HepG2 (cell line): Measurements from ENCODE around the gene ZNF282. TPM values are rescaled to one million over a fixed set of nuclear protein-coding genes. Genes with fewer than 3 reads are reported as not detected.

ENCODE experiments used
- ATAC-seq: fragments of 200-7000 bp; cut with Tn5 transposase; 3 replicates; pipeline ENCODE4 v1.9.1; 2020; ENCODE audit warnings: mild to moderate bottlenecking, moderate library complexity
- BruUV-seq: library from RNA; stranded (reverse); fragments of 400-500 nt; replicated peaks from 2 replicates; lab custom pipeline; 2021; lab: Mats Ljungman, UMichigan
- CTCF ChIA-PET: fragments of 300-600 bp; formaldehyde crosslinking; extraction: SDS; loops from one replicate; lab custom pipeline; 2021; ENCODE audit warnings: low total read pairs, inconsistent platforms, low intra/inter-chr PET ratio; lab: Yijun Ruan, JAX
- POLR2A ChIA-PET: fragments of 350-600 bp; sonication (Branson Sonifier 250); formaldehyde crosslinking; loops from one replicate; lab custom pipeline; 2020; ENCODE audit warnings: antibody characterized with exemption, inconsistent platforms; lab: Yijun Ruan, JAX
- DNase-seq: peaks from one replicate; pipeline ENCODE4 v3.0.0-alpha.2; 2015; ENCODE audit warnings: low spot score
- FAIRE-seq: peaks from 3 replicates; lab custom pipeline; 2011; peaks lifted over from hg19 to GRCh38; lab: Jason Lieb, UNC
- H2AFZ ChIP-seq: one replicate; pipeline ENCODE4 v1.6.1; 2011; ENCODE audit warnings: low read length, inconsistent platforms
- H3K27ac ChIP-seq: fragments of 300-600 bp; 3 replicates; pipeline ENCODE4 v1.8.0; 2011; ENCODE audit warnings: mixed run types, mild to moderate bottlenecking, mixed read lengths, low read length, inconsistent platforms; ENCODE audit not compliant: insufficient read depth; ENCODE audit errors: extremely low read length
- H3K27me3 ChIP-seq, 2 experiments: fragments of 200-600 bp in 1 of 2; 2 replicates in 1 of 2; 3 replicates in 1 of 2; pipeline versions ENCODE4 v1.6.0 to v1.8.0; 2011; ENCODE audit warnings: low read length in 2 of 2, mild to moderate bottlenecking in 2 of 2, moderate library complexity in 2 of 2, inconsistent platforms in 1 of 2; ENCODE audit not compliant: insufficient read depth in 2 of 2, control insufficient read depth in 1 of 2
- H3K36me3 ChIP-seq, 2 experiments: fragments of 200-600 bp in 1 of 2; replicated peaks in 1 of 2; 2 replicates in 1 of 2; 3 replicates in 1 of 2; pipeline versions ENCODE4 v1.5.1 to v1.8.0; 2011; ENCODE audit warnings: low read length in 2 of 2, inconsistent platforms in 1 of 2; ENCODE audit not compliant: insufficient read depth in 2 of 2, control insufficient read depth in 1 of 2
- H3K4me1 ChIP-seq: 2 replicates; pipeline ENCODE4 v1.5.1; 2012; ENCODE audit warnings: low read length, inconsistent platforms; ENCODE audit not compliant: insufficient read depth
- H3K4me2 ChIP-seq: 2 replicates; pipeline ENCODE4 v1.6.0; 2011; ENCODE audit warnings: low read depth, low read length, inconsistent platforms
- H3K4me3 ChIP-seq, 3 experiments: fragments of 200-600 bp in 1 of 3; sonication (generic), shearing (Covaris generic) in 1 of 3; replicated peaks in 1 of 3; 2 replicates each; pipeline ENCODE4 v1.5.1; 2011 to 2016; ENCODE audit warnings: low read length in 3 of 3, inconsistent platforms in 2 of 3, low read depth in 2 of 3, mild to moderate bottlenecking in 2 of 3, control low read depth in 1 of 3, mixed read lengths in 1 of 3; ENCODE audit not compliant: insufficient read depth in 1 of 3
- H3K79me2 ChIP-seq: one replicate; pipeline ENCODE4 v1.6.1; 2011; ENCODE audit warnings: low read length, inconsistent platforms; ENCODE audit not compliant: insufficient read depth
- H3K9ac ChIP-seq: 2 replicates; pipeline ENCODE4 v1.6.0; 2011; ENCODE audit warnings: mild to moderate bottlenecking, low read depth, low read length, inconsistent platforms; ENCODE audit not compliant: insufficient read depth
- H3K9me3 ChIP-seq: 2 replicates; pipeline ENCODE4 v1.5.1; 2012; ENCODE audit warnings: mild to moderate bottlenecking, low read length
- H4K20me1 ChIP-seq: 2 replicates; pipeline ENCODE4 v1.6.0; 2011; ENCODE audit warnings: inconsistent platforms, mild to moderate bottlenecking, low read length, moderate library complexity; ENCODE audit not compliant: insufficient read depth
- GFI1 ChIP-seq: sonication (generic); formaldehyde crosslinking; IDR thresholded peaks from 2 replicates; pipeline ENCODE4 v1.5.0; 2020; ENCODE audit warnings: missing genetic modification reagents, mild to moderate bottlenecking, borderline replicate concordance
- HOXA5 ChIP-seq: sonication (generic); formaldehyde crosslinking; IDR thresholded peaks from 2 replicates; pipeline ENCODE4 v1.4.0; 2020; ENCODE audit warnings: missing genetic modification reagents
- MBD4 ChIP-seq: IDR thresholded peaks from 2 replicates; pipeline ENCODE4 v1.6.1; 2012; ENCODE audit warnings: low read length, inconsistent platforms, borderline replicate concordance
- MED13 ChIP-seq: sonication (generic); formaldehyde crosslinking; IDR thresholded peaks from 2 replicates; pipeline ENCODE4 v1.5.0; 2020; ENCODE audit warnings: missing genetic modification reagents
- MEIS1 ChIP-seq: sonication (generic); formaldehyde crosslinking; IDR thresholded peaks from 2 replicates; pipeline ENCODE4 v1.9.0; 2021; ENCODE audit warnings: mild to moderate bottlenecking, missing genetic modification reagents, moderate library complexity, borderline replicate concordance
- MTF1 ChIP-seq: sonication (generic); formaldehyde crosslinking; IDR thresholded peaks from 2 replicates; pipeline ENCODE4 v1.5.0; 2020; ENCODE audit warnings: missing genetic modification reagents
- MYC ChIP-seq: sonication (generic); formaldehyde crosslinking; IDR thresholded peaks from 2 replicates; pipeline ENCODE4 v1.9.0; 2021; ENCODE audit warnings: missing genetic modification reagents, borderline replicate concordance
- ZBTB1 ChIP-seq: sonication (generic); formaldehyde crosslinking; IDR thresholded peaks from 2 replicates; pipeline ENCODE4 v1.4.0; 2020; ENCODE audit warnings: missing genetic modification reagents, borderline replicate concordance
- ZC3H13 ChIP-seq: sonication (generic); formaldehyde crosslinking; IDR thresholded peaks from 2 replicates; pipeline ENCODE4 v1.8.1; 2023; ENCODE audit warnings: mild to moderate bottlenecking, missing genetic modification reagents, moderate library complexity
- ZNF598 ChIP-seq: sonication (generic); formaldehyde crosslinking; IDR thresholded peaks from 2 replicates; pipeline ENCODE4 v1.5.1; 2020; ENCODE audit warnings: mild to moderate bottlenecking, missing genetic modification reagents, borderline replicate concordance
- WGBS: methylation state at CpG from one replicate; pipeline ENCODE4 v1.1.6; 2017; ENCODE audit warnings: low lambda C conversion rate; 5-methylcytosine and 5-hydroxymethylcytosine counted together
- in situ Hi-C: cut with HindIII; loops from 2 replicates; pipeline ENCODE4 v1.10.0; 2017; ENCODE audit warnings: low pct_unique_long_range_greater_than_20kb; ENCODE audit not compliant: extremely low pct_ligation_motif_present
- intact Hi-C: fragments of 100-400 bp; cut with micrococcal nuclease; formaldehyde crosslinking; loops from one replicate; pipeline ENCODE4 v1.10.0; 2022; ENCODE audit not compliant: unreplicated experiment
- polyA plus RNA-seq, 8 experiments: library from polyadenylated mRNA; depleted of rRNA in 3 of 8; stranded (reverse) in 7 of 8; unstranded in 1 of 8; fragments of >200 nt; fragmentation: Illumina TruSeq in 4 of 8; extraction: Trizol in 4 of 8; gene quantifications; 2 replicates each; pipeline versions ENCODE4 v1.2.1 to v1.2.3, GENCODE V29; 2011 to 2016; ENCODE audit warnings: low read depth in 4 of 8, missing spikeins in 1 of 8, mixed read lengths in 1 of 8; ENCODE audit not compliant: insufficient read depth in 1 of 8
- total RNA-seq, 5 experiments: library from RNA; depleted of rRNA; stranded (reverse); fragments of >200 nt; fragmentation: Illumina TruSeq; extraction: Trizol; gene quantifications; 2 replicates each; pipeline ENCODE4 v1.2.3, GENCODE V29; 2016; ENCODE audit warnings: low read depth in 1 of 5
- TF ChIP-seq, protein P1 (sequence below): sonication (generic); formaldehyde crosslinking; IDR thresholded peaks from 2 replicates; pipeline ENCODE4 v1.5.0; 2020; ENCODE audit warnings: missing genetic modification reagents
- TF ChIP-seq, protein P2 (sequence below): sonication (generic); formaldehyde crosslinking; IDR thresholded peaks from 2 replicates; pipeline ENCODE4 v1.8.0; 2023; ENCODE audit warnings: mild to moderate bottlenecking, missing genetic modification reagents

The ZNF282 gene
- total and polyA plus RNA-seq, 2 of the 13 experiments (the other 11 are each of a cell fraction or from before 2014, with no cell fraction given), result 9.1 to 20.9 TPM

DNA sequence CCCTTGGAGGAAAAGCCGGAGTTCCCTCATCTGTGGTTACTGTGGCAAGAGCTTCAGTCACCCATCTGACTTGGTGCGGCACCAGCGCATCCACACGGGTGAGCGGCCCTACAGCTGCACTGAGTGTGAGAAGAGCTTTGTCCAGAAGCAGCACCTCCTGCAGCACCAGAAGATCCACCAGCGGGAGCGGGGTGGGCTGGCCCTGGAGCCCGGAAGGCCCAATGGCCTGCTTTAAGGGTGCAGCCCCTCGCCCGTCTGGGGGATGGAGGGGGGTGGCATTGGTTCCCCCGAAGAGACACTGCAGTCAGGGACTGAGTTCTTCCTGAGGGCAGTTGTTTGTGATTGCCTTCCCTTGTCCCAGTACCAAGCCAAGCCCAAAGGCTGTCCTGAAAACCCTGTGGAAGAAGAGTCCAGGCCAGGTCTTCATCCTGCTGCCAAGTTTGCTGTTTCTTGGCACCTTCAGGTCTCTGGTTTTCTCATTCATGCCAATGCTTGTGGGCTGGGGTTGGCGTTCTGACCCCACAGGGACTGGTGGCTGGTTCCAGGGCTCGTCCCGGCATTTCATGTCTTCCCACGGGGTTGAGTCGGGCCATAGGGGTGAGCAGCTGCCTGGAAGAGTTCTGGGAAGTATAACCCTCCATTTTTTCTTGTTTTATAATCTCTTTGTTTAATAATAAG lies 59.0 kb downstream of the ZNF282 start:
- 95% methylated on average over 9 of the region's 16 CpGs for WGBS
- no peak overlapping the region for H3K27ac ChIP-seq
- H3K4me3 ChIP-seq, result no peak overlapping the region
- in situ Hi-C loops (no loop called here), intact Hi-C loops (no loop called here)
- no peaks in the 10 kb centered on the region for H3K79me2 ChIP-seq
- H2AFZ ChIP-seq, result no peak overlapping the region
- H4K20me1 ChIP-seq, result no peaks in the 10 kb centered on the region
- no peak for ATAC-seq
- no peak for FAIRE-seq
- H3K4me1 ChIP-seq, result no peaks in the 10 kb centered on the region
- ChIA-PET CTCF (no interaction called here), POLR2A (no interaction called here)
- BruUV-seq, result no TSS peak
- no peak for DNase-seq
- H3K9ac ChIP-seq, result no peak overlapping the region
- peaks cover 26 to 41% of the 10 kb centered on the region in 2 experiments for H3K36me3 ChIP-seq
- TF ChIP-seq MED13 (no peak), MEIS1 (CRISPR knock-in tag) (no peak), ZNF598 (CRISPR knock-in tag) (no peak), MYC (CRISPR knock-in tag) (no peak), GFI1 (CRISPR knock-in tag) (no peak), MBD4 (no peak), MTF1 (CRISPR knock-in tag) (no peak), ZC3H13 (no peak), ZBTB1 (no peak), HOXA5 (no peak)
- TF ChIP-seq, protein P1, sequence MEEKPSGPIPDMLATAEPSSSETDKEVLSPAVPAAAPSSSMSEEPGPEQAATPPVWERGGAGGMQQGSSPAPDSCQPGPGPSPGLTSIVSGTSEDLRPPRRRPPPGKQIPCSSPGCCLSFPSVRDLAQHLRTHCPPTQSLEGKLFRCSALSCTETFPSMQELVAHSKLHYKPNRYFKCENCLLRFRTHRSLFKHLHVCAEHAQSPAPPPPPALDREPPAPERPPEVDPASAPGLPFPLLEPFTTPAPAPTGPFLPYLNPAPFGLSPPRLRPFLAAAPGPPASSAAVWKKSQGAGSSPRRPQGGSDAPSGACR (CRISPR knock-in tag), result no peak
- TF ChIP-seq, protein P2, sequence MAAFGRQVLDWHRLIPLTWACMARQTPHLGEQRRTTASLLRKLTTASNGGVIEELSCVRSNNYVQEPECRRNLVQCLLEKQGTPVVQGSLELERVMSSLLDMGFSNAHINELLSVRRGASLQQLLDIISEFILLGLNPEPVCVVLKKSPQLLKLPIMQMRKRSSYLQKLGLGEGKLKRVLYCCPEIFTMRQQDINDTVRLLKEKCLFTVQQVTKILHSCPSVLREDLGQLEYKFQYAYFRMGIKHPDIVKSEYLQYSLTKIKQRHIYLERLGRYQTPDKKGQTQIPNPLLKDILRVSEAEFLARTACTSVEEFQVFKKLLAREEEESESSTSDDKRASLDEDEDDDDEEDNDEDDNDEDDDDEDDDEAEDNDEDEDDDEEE (CRISPR knock-in tag), result no peak
- no peak overlapping the region for H3K4me2 ChIP-seq
- no peaks in the 10 kb centered on the region for H3K9me3 ChIP-seq
- no peaks in the 10 kb centered on the region for H3K27me3 ChIP-seq
